Activated effector memory CD4-positive, alpha-beta T cell treated with Interleukin-2 at 50 U/mL for 16 hours (primary cell): ENCODE measurements around the gene HMCN1.
"Not testable (repeated sequence)": the region's sequence is repeated elsewhere in the genome, so short reads cannot be mapped to it uniquely, and the experiment has no call there.

Experiments
- DNase-seq: peaks from one replicate; pipeline ENCODE4 v3.0.0-alpha.2; 2020

Gene HMCN1

DNA sequence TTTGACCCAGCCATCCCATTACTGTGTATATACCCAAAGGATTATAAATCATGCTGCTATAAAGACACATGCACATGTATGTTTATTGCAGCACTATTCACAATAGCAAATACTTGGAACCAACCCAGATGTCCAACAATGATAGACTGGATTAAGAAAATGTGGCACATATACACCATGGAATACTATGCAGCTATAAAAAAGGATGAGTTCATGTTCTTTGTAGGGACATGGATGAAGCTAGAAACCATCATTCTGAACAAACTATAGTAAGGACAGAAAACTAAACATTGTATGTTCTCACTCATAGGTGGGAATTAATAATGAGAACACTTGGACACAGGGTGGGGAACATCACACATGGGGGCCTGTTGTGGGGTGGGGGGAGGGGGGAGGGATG lies 477.4 kb downstream of the HMCN1 start:
- not testable (repeated sequence) for DNase-seq

DNA sequence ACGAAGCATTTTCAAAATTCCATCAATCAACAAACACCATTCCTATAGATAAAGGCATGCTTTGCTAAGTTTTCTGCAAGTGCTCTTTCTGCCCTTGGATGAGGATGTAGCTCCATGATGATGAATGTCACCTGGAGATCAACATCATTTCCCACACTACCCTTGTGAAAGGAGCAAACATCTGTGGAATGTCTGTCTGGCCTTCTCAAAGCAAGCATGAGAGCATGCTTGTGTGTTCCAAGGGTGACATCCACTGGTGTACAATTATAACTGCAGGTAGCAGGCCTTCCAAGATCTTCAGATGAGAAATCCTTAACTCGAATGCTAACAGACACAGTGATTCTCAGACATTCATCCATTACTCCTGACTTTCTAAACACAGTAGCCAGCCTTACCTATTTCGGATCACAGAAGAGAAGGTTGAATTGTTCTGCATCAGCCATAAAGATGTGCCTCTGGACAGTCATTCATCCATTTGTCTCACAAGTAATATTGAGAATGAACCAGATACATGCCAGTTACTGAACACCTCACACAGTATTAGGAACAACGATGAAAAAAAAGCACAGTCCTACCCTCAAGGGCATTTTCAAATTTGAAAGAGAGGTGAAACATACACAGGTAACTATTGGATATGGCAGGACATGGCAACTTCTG lies 478.5 kb downstream of the HMCN1 start:
- no peak for DNase-seq

DNA sequence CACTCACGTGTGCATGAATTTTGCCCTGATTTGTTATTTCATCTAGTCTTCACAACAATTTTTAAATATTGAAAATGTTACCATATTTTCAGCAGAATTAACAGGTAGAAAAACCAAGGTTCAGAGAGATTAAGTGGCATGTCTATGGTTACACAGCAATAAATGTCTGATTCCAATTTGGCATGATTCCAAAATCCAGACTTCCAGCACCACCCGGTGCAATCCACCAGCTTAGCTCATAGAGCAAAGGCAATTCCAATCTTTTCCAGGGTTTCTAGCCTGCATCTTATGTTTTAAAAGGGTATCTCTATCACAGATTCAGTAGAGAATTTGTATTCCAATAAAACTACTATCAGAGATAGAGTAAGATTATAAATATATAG lies 479.0 kb downstream of the HMCN1 start:
- DNase-seq: no peak

DNA sequence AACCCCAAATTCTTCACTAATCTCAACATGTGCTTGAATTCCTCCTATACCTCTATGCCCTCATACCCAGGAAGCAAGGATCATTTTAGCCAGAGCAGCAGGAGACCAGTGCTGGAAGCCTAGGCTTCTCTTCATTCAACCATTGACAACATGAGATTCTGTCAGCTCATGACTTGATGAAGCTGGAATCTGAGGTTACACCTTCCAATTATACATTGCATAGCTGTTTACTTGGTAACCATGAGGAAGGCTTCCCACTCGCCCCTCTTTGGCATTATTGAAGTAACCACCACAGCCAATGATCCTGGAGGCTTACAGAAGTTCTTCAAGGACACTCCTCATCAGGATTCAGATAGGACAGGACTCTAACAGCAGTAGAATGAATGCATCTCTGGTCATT lies 480.6 kb downstream of the HMCN1 start:
- no peak for DNase-seq

DNA sequence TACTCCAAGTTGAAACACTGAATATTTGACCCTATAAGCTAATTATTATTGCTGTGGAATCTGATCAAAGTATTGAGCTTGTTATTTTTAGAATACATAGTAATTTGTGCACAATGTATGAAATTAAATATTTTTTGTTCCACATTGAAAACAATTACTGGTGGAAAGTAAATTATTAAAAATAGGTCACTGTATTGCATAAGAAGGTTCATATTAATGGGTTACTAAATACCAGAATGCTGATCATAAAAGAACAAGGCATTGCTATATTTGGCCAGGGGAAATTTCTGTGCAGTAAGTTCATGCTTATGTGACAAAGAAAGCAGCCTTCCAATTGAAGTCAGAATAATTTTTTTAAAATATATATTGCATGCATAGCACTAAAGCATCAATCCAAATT lies 481.4 kb downstream of the HMCN1 start:
- DNase-seq: no peak

DNA sequence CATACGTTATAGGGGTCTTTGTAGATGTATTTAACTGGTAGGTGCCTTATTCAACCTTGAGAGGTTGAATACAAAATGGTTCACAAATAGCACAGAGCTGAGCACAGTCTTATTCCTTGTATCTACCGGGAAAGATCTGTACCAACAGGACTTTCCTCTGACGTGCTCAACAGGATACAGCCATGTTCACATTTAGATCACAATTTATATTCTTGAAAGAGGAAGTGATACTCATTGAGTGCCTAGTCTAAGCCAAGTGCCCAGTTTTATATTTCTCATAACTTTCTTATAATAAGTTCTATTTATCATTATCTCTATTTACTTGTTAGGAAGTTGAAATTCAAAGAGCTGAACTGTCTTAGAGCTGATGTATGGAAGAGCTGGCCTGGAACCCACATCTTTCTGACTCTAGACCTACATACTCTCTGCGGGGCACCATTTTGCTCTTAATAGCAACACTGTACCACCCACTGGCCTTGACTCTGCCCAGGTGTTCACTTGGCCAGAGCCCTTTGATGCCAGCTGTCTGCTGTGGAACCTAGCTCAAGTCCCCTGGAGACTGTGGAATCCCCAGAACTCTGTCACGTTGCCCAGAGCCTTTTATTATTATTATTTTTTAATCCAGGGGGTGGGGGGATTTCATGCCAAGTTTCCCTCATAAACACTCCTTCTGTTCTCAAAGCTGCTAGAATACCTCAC lies 484.6 kb downstream of the HMCN1 start:
- no peak for DNase-seq

DNA sequence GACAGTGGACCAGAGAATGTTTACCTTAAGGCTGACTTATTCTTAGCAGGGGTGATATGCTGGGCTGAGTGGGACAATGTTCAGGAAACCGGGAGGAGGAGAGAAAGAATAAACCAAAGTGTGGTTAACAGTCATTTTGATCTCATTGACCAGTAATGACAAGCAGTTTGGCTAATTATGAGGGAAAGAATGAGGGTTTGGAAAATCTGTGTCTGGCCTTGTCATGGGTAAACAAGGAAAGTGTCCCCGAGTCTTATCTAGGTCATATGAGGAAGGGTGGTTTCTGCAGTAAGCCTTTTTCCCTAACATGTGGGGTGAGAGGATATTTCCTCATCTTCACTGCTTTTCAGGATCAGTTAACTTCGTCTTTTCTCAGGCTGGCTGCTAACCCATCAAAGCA lies 485.9 kb downstream of the HMCN1 start:
- DNase-seq: no peak

DNA sequence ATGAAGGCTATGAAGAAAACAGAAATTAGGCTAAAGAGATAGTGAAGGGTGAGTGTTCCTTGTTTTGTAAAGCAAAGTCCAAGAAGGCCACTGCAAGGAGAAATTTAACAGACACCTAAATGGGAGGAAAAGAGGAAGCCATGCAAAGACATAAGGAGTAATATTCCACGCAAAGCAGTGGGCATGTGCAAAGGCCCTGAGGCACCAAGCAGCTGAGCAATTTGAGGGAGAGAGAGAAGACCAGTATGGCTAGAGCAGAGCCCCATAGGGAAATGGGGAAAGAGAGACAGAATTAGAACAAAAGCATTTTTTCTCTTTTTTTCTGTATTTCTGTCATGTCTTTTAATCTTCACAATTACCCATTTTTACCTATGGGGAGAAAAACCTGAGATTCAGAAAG lies 486.7 kb downstream of the HMCN1 start:
- DNase-seq: no peak

DNA sequence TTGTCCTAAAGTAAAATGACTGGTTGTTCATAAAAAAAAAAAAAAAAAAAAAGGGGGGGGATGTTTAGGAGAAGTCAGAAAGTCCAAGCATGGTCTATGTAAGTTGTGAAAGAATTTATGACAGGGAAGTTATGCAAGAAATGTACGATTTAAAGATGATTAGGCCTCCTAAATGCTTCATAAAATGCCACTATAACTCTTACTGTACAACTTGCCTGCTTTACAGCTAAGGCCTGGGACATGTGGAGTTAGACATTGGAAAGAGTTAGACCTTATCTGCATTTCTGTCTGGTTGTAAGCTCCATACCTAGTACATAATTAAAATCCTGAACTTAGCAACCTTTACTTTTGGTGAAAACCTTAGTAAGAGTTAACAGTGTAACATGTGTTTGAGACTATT lies 490.9 kb downstream of the HMCN1 start:
- DNase-seq: no peak

DNA sequence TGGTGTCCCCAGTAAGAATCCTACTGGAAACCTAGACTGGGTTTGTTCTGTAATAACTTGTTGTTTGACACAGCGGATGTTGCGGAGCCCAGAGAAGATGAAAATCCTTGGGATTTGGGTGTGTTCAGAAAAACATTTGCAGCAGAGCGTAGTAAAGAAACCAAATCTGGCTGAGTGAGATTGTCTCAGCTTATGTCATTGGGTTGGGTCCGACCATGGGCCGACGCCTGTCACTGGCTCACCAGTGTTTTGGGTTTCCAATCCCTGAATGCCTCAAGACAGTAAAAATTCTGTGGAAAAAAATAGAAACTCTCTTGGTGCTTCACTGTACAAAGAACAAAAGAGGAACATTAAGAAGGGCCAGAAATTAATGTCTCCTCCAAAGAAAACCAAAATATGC lies 494.6 kb downstream of the HMCN1 start:
- DNase-seq: no peak

DNA sequence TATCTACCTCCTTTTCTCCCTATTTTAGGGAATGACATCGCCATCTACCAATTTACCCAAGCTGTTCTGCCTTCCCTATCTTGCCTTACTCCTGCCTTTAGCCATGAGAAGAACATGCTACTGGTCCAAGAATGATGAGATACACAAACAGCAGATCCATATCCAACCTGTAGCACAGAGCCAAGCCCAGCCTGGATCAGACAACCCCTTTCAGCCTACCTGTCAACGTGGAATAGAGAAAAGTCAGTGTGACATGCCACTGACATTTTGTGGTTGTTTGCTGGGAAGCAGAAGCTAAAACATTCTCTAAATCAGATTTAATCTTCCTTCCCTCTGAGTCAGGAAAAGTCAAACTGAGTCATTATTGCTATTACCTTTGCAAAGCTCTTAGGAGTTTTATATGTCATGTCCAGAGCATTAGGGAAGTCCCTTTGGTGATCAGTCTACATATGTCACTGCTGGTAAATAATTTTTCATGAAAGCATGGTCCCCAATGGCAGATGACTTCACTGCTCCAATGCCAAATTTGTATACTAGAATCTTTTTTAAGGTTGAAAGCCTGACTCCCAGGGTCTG lies 497.8 kb downstream of the HMCN1 start:
- no peak for DNase-seq

DNA sequence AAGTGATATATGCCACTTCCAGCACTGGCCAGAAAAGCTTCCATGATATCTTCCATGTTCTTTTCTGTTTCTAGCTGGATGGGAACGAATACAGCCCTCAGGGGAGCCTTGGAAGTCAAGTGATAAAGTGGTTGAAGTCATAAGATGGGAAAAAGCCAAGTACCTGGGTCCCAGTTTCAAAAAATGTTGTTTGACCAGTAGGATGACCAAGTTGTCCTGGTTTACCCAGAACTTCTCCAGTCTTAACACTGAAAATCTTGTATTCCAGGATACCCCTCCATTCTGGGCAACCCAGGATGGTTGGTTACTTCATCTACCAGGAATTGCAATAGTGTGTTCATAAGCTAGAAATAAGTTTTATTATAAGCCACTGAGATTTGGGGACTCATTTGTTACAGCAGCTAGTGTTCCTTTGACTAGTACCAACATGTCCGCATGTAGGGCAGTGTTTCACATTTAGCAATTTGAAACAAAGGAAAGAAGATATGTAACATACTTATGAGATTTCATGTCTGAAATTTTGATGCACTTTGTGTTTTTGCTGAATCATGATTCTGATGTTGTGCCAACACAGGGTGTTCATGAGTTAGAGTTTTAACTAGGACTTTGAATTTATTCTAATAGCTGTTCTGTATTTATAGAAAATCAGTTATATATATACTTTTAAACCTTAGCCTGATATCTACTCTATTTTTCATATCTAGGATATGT lies 500.9 kb downstream of the HMCN1 start:
- DNase-seq: no peak

DNA sequence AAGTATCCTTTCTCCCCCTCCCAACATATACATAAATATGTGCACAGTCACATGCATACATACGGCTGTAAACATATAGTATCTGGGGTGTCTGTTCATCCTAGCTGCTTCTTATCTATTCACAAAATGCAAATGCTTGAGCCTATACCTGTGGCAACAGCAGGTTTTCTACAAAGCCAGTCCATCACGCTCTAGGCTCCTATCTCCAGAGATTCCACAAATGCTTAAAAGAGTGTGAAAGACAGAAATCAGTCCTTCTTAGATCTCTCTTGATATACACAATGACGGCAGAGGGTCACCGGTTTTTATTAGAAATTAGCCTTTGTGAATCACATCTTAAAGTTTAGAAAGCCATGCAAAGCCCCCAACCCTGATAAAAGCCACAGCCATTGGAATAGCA lies 501.5 kb downstream of the HMCN1 start:
- DNase-seq: no peak

DNA sequence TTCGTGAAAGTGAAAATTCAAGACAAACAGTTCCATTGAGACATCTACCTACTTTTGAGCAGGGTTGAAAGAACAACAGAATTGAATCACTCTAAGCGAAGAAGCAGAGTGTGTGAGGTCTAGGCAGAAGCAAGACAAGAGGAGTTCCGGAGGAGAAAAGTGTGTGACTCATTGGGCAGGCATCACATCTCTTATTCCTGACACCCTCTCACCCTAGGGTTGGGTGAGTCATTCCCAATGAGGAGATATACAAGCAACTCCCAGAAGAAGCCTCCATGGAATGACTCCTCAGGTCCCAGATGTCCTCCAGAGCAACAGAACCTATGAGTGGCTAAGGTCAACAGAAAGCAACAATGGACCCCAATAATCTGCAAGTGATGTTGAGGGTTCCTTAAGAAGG lies 502.7 kb downstream of the HMCN1 start:
- no peak for DNase-seq

DNA sequence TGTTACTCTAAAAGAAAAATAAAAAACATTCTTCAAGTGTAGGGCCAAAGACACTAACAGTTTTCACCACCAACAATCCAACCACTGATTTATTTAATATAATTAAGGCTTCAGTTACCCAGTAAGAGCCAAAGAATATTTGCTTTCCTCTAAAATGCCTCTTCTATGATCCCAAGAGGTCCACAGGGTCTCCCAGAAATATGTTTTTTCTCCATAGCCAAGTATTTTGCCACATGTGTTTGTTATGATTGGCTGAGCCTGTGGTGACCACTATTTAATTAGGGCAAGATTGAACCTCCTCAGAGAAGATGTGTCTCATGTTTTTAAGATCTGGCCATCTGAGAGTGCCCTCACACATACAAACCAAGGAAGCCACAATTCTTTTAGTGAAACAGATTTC lies 505.0 kb downstream of the HMCN1 start:
- DNase-seq: no peak

DNA sequence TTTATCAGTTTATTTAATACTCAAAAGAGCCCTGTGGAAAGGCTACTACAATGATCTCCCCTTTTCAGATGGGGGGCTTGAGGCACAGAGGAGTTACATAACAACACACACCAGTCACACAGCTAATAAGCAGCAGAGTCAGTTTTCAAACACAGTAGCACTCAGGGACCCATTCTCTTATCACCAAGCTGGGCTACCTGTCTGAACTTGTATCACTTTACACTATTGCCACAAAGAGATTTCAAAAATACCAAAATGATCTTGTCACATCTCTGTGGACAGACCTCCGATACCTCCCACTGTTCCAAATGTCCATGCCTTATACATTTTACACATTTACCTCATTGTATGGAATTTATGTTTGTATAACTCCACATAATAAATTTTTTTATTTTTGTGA lies 506.2 kb downstream of the HMCN1 start:
- no peak for DNase-seq
